ENCODE measurements around the gene ZNF665.
"Not testable (repeated sequence)": the region's sequence is repeated elsewhere in the genome, so short reads cannot be mapped to it uniquely, and the experiment has no call there.

ZNF665 gene

DNA sequence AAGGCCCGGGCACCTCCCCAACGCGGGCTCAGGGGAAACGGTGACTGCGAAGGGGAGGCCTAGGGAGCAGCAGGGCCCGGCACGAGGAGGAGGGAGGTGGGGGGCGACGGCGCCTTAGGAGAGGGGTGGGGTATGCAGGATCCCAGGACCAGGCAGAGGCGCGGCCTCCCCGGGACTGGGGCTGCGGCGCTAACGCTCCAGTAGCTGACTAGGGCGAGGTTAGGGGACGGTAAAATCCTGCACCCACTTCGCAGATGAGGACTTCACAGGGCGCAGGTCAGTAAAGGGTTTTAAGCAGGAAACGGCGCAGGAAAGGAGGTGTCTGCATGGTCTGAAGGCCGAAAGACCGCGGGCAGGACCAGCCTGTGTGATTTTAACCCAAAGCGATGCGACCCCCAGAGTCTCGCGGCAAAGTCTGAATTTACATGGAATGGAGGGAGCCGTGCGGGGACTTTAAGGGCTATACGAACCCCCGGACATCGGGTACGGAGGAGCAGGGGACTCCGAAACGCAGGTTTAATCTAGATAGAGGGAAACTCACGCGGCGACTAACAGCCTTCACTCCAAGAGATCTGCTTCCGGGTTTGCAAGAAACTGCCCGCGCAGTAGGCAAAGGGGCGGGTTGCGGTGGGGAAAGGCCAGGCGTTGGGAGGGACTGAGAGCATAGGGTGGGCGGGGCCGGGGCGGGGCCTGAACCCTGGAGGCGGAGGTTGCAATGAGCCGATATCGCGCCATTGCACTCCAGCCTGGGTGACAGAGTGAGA lies at the start of gene ZNF665:
ZNF665 (minus strand) TSS at position 588 of the 764 bp plus-strand sequence. CDS start 10,460 bp downstream, outside the sequence.
- no peak for FAIRE-seq

DNA sequence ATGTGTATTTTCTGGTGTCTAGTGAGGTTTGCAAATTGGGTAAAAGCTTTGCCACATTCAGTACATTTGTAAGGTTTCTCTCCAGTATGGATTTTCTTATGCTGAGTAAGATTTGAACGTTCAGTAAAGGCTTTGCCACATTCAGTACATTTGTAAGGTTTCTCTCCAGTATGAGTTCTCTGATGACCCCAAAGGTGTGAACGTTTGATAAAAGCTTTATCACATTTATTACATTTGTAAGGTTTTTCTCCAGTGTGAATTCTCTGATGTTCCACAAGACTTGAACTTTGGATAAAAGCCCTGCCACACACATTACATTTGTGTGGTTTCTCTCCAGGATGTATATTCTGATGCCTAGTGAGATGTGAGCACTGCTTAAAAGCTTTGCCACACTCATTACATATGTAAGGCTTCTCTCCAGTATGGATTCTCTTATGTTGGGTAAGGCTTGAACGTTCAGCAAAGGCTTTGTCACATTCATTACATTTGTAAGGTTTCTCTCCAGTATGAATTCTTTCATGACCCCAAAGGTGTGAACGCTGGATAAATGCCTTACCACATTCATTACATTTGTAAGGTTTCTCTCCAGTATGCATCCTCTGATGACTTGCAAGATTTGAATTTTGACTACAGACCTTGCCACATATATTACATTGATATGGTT lies 44.1 kb upstream of the ZNF665 start:
- FAIRE-seq = no peak

DNA sequence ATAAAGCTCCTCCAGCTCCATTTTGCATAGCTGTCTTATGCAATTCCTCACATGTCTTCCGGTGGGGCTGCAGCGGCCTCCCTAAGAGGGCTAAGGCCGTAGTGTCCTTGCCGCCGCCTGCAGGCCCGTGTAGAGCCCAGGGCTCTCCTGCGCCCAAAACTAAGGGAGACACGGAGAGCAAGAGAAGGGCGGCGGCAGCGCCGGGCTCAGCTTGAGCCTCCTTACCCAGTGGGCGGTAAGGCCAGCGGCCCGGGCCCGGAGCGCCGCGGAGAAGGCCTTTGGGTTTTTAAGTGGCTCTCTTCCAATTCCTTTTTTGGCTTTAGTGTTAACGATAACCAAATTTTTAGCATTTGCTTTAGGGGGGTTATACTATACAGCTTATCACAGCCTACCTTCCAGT lies 31.4 kb upstream of the ZNF665 start:
- FAIRE-seq = no peak

GRCh38 chr19:53222716-53223115 lies 29.6 kb upstream of the ZNF665 start:
- FAIRE-seq = not testable (repeated sequence)

DNA sequence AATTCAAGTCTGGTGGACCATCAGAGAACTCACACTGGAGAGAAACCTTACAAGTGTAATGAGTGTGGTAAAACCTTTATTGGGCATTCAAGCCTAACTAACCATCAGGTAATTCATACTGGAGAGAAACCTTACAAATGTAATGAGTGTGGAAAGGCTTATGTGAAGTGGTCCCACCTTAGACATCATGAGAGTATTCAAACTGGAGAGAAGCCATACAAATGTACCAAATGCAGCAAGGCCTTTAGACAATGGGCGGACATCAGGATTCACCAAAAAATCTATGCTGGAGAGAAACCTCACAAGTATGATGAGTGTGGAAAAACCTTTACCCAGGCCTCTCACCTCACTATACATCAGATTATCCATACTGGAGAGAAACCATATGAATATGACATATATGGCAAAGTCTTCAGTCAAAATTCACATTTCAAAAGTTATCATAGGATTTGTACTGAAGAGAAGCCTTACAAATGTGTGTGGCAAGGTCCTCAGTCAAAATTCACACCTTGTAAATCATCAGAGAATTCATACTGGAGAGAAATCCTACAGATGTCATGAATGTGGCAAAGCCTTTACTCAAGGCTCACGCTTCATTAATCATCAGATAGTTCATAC lies 19.7 kb upstream of the ZNF665 start:
- no peak for FAIRE-seq

DNA sequence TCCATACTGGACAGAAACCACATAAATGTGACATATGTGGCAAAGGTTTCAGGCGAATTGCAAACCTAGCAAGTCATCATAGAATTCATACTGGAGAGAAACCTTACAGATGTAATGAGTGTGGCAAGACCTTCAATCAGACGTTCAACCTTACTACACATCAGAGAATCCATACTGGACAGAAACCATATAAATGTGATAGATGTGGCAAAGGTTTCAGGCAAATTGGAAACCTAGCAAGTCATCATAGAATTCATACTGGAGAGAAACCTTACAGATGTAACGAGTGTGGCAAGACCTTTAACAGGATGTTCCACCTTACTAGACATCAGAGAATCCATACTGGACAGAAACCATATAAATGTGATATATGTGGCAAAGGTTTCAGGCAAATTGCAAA lies 18.4 kb upstream of the ZNF665 start:
- FAIRE-seq = not testable (repeated sequence)

GRCh38 chr19:53196777-53197396 lies 3.7 kb upstream of the ZNF665 start:
- no peak for FAIRE-seq

DNA sequence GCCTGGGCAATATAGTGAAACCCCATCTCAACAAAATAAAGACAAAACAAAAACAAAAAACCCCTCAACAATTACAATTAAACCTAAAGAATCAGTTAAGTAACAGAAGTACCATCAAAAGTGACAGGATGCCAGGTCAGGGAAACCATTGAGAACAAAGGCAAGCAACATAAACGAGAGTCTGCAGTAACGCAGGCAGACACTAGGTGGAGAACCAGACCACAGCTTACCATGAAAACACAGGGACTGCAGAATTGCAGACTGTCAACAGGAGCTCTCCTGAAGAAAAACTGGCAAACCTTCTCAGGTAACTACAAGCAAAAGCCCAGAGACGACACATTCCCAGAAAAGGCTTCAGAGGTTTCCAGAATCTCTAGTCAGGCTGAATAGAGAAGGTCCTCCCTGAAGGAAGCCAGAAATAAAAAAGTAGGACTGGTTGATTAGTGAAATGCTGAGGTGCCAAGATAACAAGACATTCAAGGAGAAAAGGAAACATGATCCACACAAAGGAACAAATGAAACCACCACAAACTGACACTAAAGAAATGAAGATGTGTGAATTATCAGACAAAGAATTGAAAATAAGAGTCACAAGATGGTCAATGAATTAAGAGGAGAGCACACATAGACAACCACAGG lies 2.2 kb upstream of the ZNF665 start:
- no peak for FAIRE-seq

GRCh38 chr19:53193535-53194222 lies 521 bp upstream of the ZNF665 start:
- FAIRE-seq = no peak

- no peak for FAIRE-seq
Measured at GRCh38 chr19:53190253-53190652, 2.9 kb downstream of the ZNF665 start.

DNA sequence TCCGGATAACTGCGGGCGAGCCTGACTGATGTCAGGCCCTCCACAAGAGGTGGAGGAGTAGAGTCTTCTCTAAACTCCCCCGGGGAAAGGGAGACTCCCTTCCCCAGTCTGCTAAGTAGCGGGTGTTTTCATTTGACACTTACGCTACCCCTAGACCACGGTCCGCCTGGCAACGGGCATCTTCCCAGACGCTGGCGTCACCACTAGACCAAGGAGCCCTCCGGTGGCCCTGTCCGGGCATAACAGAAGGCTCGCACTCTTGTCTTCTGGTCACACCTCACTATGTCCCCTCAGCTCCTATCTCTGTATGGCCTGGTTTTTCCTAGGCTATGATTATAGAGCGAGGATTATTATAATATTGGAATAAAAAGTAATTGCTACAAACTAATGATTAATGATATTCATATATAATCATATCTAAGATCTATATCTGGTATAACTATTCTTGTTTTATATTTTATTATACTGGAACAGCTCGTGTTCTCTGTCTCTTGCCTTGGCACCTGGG lies 3.4 kb downstream of the ZNF665 start:
- not testable (repeated sequence) for FAIRE-seq

GRCh38 chr19:53185155-53185882 lies 7.8 kb downstream of the ZNF665 start:
- FAIRE-seq = not testable (repeated sequence)

DNA sequence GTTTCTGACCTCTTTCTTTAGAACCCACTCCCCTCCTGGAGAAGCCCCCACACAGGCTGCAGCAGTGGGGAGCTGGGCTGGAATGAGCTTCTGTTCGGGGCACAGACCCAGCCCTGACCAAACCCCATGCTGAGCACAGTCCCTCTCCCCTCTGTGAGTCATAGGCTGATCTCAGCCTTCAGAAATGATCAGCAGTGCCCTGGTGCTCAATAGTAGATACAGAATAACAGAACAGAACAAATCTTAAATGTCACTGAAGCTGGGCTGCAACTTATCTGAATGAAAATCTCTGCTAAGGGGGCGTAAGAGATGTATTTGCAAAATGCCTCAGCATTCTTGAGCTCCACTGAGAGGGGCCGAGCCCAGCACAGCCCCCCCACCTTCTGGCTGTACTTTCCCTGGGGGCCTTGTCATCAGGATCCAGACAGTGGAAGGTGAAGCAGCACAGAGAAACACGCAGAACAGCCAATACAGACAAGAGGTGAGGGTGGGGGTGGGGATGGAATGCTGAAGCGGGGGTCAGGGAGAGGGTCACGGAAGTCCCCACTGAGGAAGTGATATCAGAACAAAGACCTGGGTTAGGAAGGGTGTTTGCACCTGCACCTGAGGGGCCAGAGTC lies 9.9 kb downstream of the ZNF665 start:
- no peak for FAIRE-seq

DNA sequence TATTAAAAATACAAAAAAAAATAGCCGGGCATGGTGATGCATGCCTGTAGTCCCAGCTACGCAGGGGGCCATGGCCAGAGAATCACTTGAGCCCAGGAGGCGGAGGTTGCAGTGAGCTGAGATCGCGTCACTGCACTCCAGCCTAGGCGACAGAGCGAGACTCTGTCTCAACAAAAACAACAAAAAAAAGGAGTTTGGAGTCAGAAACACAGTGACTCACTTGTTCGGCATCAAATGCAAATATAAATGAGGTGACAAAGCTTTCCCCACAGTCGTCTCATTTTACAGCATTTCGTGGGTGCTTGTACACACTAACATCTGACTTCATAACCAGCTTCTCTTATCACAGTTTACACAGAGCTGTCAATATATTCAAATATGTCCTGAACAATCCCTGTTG lies 11.0 kb downstream of the ZNF665 start:
- FAIRE-seq = no peak

DNA sequence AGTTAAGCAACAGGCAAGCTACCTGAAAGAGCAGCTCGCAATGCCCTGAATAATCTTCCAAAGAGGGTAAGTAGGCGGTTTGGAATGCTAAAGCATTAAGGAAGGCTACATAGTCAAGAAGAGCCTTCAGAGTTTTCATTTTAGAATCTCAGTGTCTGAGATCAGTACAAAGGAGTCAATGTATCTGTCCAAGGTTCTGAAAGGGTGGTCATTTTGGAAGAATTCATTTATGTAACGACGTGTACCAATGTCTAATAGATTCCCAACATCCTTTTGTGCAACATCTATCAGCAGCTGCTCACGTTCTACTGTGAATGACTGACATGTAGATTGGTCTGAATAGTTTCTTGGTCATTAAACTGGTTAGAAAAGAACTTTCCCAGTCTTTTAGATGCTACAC lies 15.2 kb downstream of the ZNF665 start:
- FAIRE-seq = no peak

DNA sequence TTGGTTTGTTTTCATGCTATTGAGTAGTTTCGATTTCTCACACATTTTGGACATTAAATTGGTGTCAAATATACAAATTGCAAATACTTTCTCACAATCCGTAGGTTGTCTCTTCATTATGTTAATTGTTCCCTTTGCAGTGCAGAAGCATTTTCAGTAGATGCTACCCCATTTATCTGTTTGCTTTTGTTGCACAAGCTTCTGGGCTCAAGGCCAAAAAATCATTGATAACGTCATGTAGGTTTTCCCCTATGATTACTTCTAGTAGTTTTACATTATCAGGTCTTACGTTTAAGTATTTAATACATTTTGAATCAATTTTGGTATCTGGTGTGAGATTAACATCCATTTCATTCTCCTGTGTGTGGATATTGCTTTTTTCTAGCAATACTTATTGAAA lies 20.3 kb downstream of the ZNF665 start:
- FAIRE-seq = no peak

- no peak for FAIRE-seq
Measured at GRCh38 chr19:53165691-53166091, 27.5 kb downstream of the ZNF665 start.

DNA sequence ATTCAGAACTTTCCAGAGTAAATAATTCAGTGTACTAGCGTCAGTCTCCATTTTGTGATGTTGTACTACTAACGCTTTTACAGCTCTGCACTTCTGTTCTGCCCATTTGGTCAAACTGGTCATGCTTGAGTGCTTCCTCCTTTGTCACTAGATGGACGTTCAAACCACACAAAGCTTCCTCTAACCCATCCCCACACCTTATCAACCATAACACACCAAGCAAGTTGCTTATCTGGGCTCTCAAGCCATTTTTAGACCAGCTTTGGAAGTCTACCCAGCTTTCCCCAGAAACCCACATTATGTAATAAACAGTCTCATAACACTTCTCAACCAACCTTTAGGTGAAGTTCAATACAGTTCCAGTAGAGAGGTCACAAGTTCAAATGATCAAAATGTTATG lies 32.0 kb downstream of the ZNF665 start:
- FAIRE-seq = no peak

GRCh38 chr19:53160350-53160749 lies 32.8 kb downstream of the ZNF665 start:
- FAIRE-seq = no peak

DNA sequence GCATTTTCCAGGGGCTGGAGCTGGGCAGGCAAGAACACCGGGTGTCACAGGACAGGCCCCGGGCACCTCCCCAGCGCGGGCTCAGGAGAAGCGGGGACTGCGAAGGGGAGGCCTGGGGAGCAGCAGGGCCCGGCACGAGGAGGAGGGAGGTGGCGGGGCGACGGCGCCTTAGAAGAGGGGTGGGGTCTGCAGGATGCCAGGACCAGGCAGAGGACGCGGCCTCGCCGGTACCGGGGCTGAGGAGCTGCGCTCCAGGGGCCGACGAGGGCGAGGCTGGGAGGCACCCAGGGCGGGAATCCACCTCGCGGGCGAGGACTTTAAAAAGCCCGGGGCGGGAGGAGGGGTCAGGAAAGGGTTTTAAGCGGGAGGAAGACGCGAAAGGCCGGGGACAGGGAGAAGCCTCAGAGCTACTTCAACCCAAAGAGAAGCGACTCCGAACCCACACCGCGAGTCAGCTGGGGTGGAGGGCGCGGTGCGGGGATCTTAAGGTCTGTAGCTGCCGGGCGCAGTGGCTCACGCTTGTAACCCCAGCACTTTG lies 35.0 kb downstream of the ZNF665 start:
- no peak for FAIRE-seq

- no peak for FAIRE-seq
Measured at GRCh38 chr19:53157626-53158025, 35.5 kb downstream of the ZNF665 start.
